ENCODE measurements around the gene TSPO. TPM values are rescaled to one million over a fixed set of nuclear protein-coding genes. Genes with fewer than 3 reads are reported as not detected.

TSPO gene
- total and polyA plus RNA-seq, 2 of the 13 experiments (the other 11 are each of a cell fraction or from before 2014, with no cell fraction given) = 0.46 to 1.4 TPM

- no peak for TF ChIP-seq E2F2 (CRISPR knock-in tag; IDR thresholded peaks at IDR 0.05; ENCODE audit: borderline replicate concordance)
- TF ChIP-seq PHB2 (IDR thresholded peaks at IDR 0.05; ENCODE audit: partially characterized antibody) = no peak
- no peak for TF ChIP-seq ZNF879 (CRISPR knock-in tag; IDR thresholded peaks at IDR 0.05)
- TF ChIP-seq ZNF7 (CRISPR knock-in tag; IDR thresholded peaks at IDR 0.05) = peak; percentile 95
- peak; percentile 31; the same call in 1 of the 2 replicates for TF ChIP-seq GABPB1 (CRISPR knock-in tag; IDR thresholded peaks at IDR 0.05)
- TF ChIP-seq MAX (IDR thresholded peaks at IDR 0.05) = peak; percentile 17; the same call in 1 of the 2 replicates
- no peak for TF ChIP-seq ZNF496 (CRISPR knock-in tag; IDR thresholded peaks at IDR 0.05; ENCODE audit: insufficient replicate concordance)
- TF ChIP-seq HNRNPL (IDR thresholded peaks at IDR 0.05; ENCODE audit: low read depth, low read length) = peak; percentile 95
- no peak for TF ChIP-seq STAG1 (CRISPR knock-in tag; IDR thresholded peaks at IDR 0.05)
Observed at GRCh38 chr22:43152357-43153071, 1.2 kb downstream of the TSPO start (continued).

- Histone ChIP-seq H3K27me3 (ENCODE audit: control insufficient read depth in 1 of 2, insufficient read depth in 2 of 2, low read length in 2 of 2) (peaks cover 4 to 29% of the 10 kb centered on the region in 2 experiments; a peak in 4 of 5 replicates), H3K79me2 (ENCODE audit: insufficient read depth, low read length) (no peaks in the 10 kb centered on the region), H3K9me3 (ENCODE audit: low read length) (no peaks in the 10 kb centered on the region), H2AFZ (ENCODE audit: low read length) (no peak overlapping the region), H3K4me2 (ENCODE audit: low read depth, low read length) (no peak overlapping the region), H3K4me3 (replicated peaks in 1 of 3; ENCODE audit: insufficient read depth in 1 of 3, low read depth in 2 of 3, low read length in 3 of 3) (no peak overlapping the region), H3K9ac (ENCODE audit: insufficient read depth, low read depth, low read length) (no peak overlapping the region), H3K36me3 (replicated peaks in 1 of 2; ENCODE audit: control insufficient read depth in 1 of 2, insufficient read depth in 2 of 2, low read length in 2 of 2) (no peaks in the 10 kb centered on the region), H3K27ac (ENCODE audit: extremely low read length, insufficient read depth, low read length) (no peak overlapping the region), H4K20me1 (ENCODE audit: insufficient read depth, low read length) (no peaks in the 10 kb centered on the region), H3K4me1 (ENCODE audit: insufficient read depth, low read length) (peaks cover 38% of the 10 kb centered on the region)
- no peak for DNase-seq (ENCODE audit: low spot score)
- POLR2A ChIA-PET = no interaction called here
- BruUV-seq (replicated peaks) = no TSS peak
- in situ Hi-C loops (cut with HindIII; ENCODE audit: extremely low pct_ligation_motif_present, low pct_unique_long_range_greater_than_20kb) (no loop called here), intact Hi-C loops (cut with micrococcal nuclease; ENCODE audit: unreplicated experiment) (no loop called here)
- no peak for FAIRE-seq
- CTCF ChIA-PET (ENCODE audit: low intra/inter-chr PET ratio, low total read pairs) = no interaction called here
- ATAC-seq = no peak
- WGBS (ENCODE audit: low lambda C conversion rate) = 23% methylated on average over 9 of the region's 9 CpGs
- no peak for TF ChIP-seq ARNT (IDR thresholded peaks at IDR 0.05)
- TF ChIP-seq ZKSCAN8 (CRISPR knock-in tag; IDR thresholded peaks at IDR 0.05; ENCODE audit: borderline replicate concordance) = no peak
- TF ChIP-seq ZSCAN9 (CRISPR knock-in tag; IDR thresholded peaks at IDR 0.05; ENCODE audit: borderline replicate concordance) = no peak
- no peak for TF ChIP-seq ZNF281 (CRISPR knock-in tag; IDR thresholded peaks at IDR 0.05; ENCODE audit: borderline replicate concordance)
- no peak for TF ChIP-seq REL (CRISPR knock-in tag; conservative IDR thresholded peaks at IDR 0.05)
- TF ChIP-seq ZNF121 (CRISPR knock-in tag; IDR thresholded peaks at IDR 0.05) = no peak
Observed at GRCh38 chr22:43153899-43154298, 2.5 kb downstream of the TSPO start.

Data from HepG2 (cell line).